Loucy (cell line): ENCODE results near the gene UBLCP1.
"Not testable (repeated sequence)": the region's sequence is repeated elsewhere in the genome, so short reads cannot be mapped to it uniquely, and the experiment has no call there.

Experiments
- H2AFZ ChIP-seq: fragments of 200-600 bp; sonication (generic); 2 replicates; pipeline ENCODE4 v1.6.0; 2016; ENCODE audit warnings: antibody characterized with exemption, mild to moderate bottlenecking, low read length, moderate library complexity
- H3F3A ChIP-seq: fragments of 200-600 bp; 2 replicates; pipeline ENCODE4 v1.6.0; 2016; ENCODE audit warnings: antibody characterized with exemption, low read depth, mild to moderate bottlenecking
- H3K27me3 ChIP-seq: fragments of 200-600 bp; sonication (generic); 2 replicates; pipeline ENCODE4 v1.6.1; 2014; ENCODE audit warnings: low read length, mild to moderate bottlenecking; ENCODE audit not compliant: insufficient read depth, poor library complexity, severe bottlenecking
- H3K36me3 ChIP-seq: fragments of 200-600 bp; sonication (generic); 2 replicates; pipeline ENCODE4 v1.6.1; 2016; ENCODE audit warnings: low read length; ENCODE audit not compliant: insufficient read depth
- H3K4me1 ChIP-seq: fragments of 200-600 bp; sonication (generic); 2 replicates; pipeline ENCODE4 v1.5.1; 2014; ENCODE audit warnings: low read length, mild to moderate bottlenecking; ENCODE audit not compliant: insufficient read depth, poor library complexity, severe bottlenecking
- H3K4me2 ChIP-seq: fragments of 200-600 bp; sonication (generic); 2 replicates; pipeline ENCODE4 v1.6.0; 2014; ENCODE audit warnings: antibody characterized with exemption, low read length, low read depth, mild to moderate bottlenecking; ENCODE audit not compliant: poor library complexity, severe bottlenecking
- H3K4me3 ChIP-seq: fragments of 200-600 bp; sonication (generic); 2 replicates; pipeline ENCODE4 v1.5.1; 2014; ENCODE audit warnings: low read length, mild to moderate bottlenecking, mixed read lengths; ENCODE audit not compliant: poor library complexity, severe bottlenecking
- H3K79me2 ChIP-seq: fragments of 200-600 bp; sonication (generic); 2 replicates; pipeline ENCODE4 v1.6.1; 2014; ENCODE audit warnings: low read length; ENCODE audit not compliant: insufficient read depth
- H3K9ac ChIP-seq: fragments of 200-600 bp; sonication (generic); 2 replicates; pipeline ENCODE4 v1.6.0; 2014; ENCODE audit warnings: mild to moderate bottlenecking, low read depth, low read length, moderate library complexity; ENCODE audit not compliant: poor library complexity, severe bottlenecking
- H3K9me2 ChIP-seq: fragments of 200-600 bp; sonication (generic); replicated peaks from 2 replicates; pipeline ENCODE4 v1.6.1; 2016; ENCODE audit warnings: low read depth, low read length, mixed read lengths
- H3K9me3 ChIP-seq: fragments of 200-600 bp; sonication (generic); 2 replicates; pipeline ENCODE4 v1.6.1; 2014; ENCODE audit warnings: mild to moderate bottlenecking, antibody characterized with exemption, low read length, low read depth; ENCODE audit not compliant: insufficient read depth
- H4K20me1 ChIP-seq: fragments of 200-600 bp; sonication (generic); 2 replicates; pipeline ENCODE4 v1.6.0; 2014; ENCODE audit warnings: antibody characterized with exemption, low read length, mild to moderate bottlenecking; ENCODE audit not compliant: insufficient read depth, poor library complexity, severe bottlenecking
- CTCF ChIP-seq: fragments of 200-600 bp; sonication (generic); conservative IDR thresholded peaks from 2 replicates; pipeline ENCODE4 v1.5.1; 2014; ENCODE audit warnings: mild to moderate bottlenecking, antibody characterized with exemption, low read length
- EZH2phosphoT487 ChIP-seq: fragments of 200-600 bp; IDR thresholded peaks from 2 replicates; pipeline ENCODE4 v1.6.1; 2018; ENCODE audit warnings: antibody characterized with exemption, mild to moderate bottlenecking, moderate library complexity, borderline replicate concordance

The UBLCP1 gene

GRCh38 chr5:159231167-159231566 lies 31.9 kb upstream of the UBLCP1 start:
- Histone ChIP-seq H3K27me3 (no peaks in the 10 kb centered on the region), H3K4me2 (no peak overlapping the region), H3K79me2 (no peaks in the 10 kb centered on the region), H3K9me3 (no peaks in the 10 kb centered on the region), H4K20me1 (no peaks in the 10 kb centered on the region), H3K9ac (no peak overlapping the region), H3K4me1 (no peaks in the 10 kb centered on the region), H2AFZ (no peak overlapping the region), H3K36me3 (no peaks in the 10 kb centered on the region), H3K4me3 (no peak overlapping the region), H3F3A (no peaks in the 10 kb centered on the region), H3K9me2 (no peaks in the 10 kb centered on the region)
- TF ChIP-seq EZH2phosphoT487 = no peak
- no peak for TF ChIP-seq CTCF

GRCh38 chr5:159235871-159236520 lies 27.1 kb upstream of the UBLCP1 start:
- H3K9ac ChIP-seq, H2AFZ ChIP-seq, H3K9me2 ChIP-seq, H3K4me1 ChIP-seq, H3K79me2 ChIP-seq, H3K27me3 ChIP-seq, H3K4me2 ChIP-seq, H3F3A ChIP-seq, H4K20me1 ChIP-seq, H3K9me3 ChIP-seq, H3K36me3 ChIP-seq, H3K4me3 ChIP-seq: not testable (repeated sequence)

GRCh38 chr5:159240301-159240870 lies 22.7 kb upstream of the UBLCP1 start:
- H2AFZ ChIP-seq = no peak overlapping the region

More at GRCh38 chr5:159240301-159240870, 22.7 kb upstream of the UBLCP1 start:
- Histone ChIP-seq H3K9me2 (no peaks in the 10 kb centered on the region), H3K4me1 (peaks cover 11% of the 10 kb centered on the region), H3K9ac (no peak overlapping the region), H3K79me2 (no peaks in the 10 kb centered on the region), H3K9me3 (no peaks in the 10 kb centered on the region), H3K36me3 (no peaks in the 10 kb centered on the region), H3K27me3 (no peaks in the 10 kb centered on the region), H3K4me2 (no peak overlapping the region), H4K20me1 (no peaks in the 10 kb centered on the region), H3F3A (no peaks in the 10 kb centered on the region), H3K4me3 (no peak overlapping the region)
- TF ChIP-seq CTCF (no peak), EZH2phosphoT487 (no peak)
